GM19328 (cell line): ENCODE data around the gene NPAS2.

Source experiments
- ATAC-seq: cut with Tn5 transposase; IDR thresholded peaks from one replicate; pipeline ENCODE4 v1.9.1; 2021; ENCODE audit warnings: mild to moderate bottlenecking, moderate library complexity; ENCODE audit not compliant: unreplicated experiment

Gene NPAS2

DNA sequence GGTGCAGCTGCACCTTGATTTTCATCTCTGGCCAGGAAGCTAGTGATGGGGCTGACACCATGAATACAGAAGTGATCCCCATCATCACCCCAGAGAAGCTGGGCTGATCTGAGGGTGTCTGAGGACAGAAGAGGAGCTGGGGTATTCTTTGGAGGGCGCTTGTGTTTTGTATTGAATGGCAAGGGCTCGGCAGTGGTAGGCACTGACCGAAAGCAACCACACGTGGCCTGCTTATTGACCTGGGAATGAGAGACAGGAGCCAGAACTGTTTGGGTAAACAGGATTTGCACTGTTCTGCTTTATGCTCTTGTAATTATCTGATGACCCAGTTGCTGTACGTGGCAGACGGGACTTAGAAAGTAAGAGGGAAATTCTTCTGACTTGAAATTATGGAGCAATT, 119.5 kb downstream of the NPAS2 start:
- ATAC-seq, result no peak

DNA sequence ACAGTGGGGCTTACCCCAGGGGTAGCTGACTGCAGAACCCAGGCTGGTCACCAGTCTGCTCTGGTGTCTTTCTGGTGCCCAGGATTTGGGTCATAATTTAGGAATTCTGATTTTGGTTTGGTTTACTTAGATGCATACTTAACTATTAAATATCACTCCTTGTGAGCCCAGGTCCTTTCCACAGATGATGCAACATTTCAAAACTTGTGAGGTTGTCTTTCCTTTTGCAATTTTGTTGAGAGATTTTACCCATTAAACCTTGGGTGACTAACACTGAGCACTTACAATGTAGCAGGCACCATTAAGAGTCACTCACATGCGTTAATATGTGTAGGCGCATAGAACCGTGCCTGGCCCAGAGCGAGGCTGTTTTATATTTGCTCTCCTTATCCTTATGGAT, 120.3 kb downstream of the NPAS2 start:
- no peak for ATAC-seq

DNA sequence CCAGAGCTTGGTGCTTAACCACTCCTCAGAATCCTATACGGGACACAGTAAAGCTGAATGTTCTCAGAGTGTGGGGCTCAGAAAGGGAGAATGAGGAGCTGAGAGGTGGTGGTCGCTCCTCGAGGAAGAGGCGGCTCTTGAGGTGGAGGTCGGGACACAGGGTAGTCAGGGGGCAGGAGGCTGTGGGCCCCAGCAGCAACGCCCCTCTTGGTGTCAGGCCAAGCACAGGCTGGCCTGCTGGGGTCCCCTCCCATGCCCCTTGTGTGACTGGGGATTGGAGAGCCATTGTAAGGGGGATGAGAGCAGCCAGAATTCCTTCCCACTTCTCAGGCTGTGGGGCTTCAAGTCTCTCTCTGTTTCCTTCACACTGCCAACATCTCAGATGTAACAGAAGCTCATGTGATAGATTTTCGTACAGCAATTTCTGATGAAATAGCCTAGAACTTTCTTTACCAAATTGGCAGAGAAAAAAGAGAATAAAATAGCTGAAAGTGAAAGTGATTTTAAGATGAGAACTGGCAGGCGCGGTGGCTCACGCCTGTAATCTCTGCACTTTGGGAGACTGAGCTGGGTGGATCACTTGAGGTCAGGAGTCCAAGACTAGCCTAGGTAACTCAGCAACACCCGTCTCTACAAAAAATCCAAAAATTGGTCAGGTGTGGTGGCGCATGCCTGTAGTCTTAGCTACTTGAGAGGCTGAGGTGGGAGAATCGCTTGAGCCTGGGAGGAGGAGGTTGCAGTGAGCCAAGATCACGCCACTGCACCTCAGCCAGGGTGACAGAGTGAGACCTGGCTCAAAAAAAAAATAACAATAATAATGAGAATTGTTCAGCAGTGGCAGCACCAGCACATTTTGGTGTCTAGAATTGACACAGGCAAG, 121.1 kb downstream of the NPAS2 start:
- ATAC-seq, result no peak

DNA sequence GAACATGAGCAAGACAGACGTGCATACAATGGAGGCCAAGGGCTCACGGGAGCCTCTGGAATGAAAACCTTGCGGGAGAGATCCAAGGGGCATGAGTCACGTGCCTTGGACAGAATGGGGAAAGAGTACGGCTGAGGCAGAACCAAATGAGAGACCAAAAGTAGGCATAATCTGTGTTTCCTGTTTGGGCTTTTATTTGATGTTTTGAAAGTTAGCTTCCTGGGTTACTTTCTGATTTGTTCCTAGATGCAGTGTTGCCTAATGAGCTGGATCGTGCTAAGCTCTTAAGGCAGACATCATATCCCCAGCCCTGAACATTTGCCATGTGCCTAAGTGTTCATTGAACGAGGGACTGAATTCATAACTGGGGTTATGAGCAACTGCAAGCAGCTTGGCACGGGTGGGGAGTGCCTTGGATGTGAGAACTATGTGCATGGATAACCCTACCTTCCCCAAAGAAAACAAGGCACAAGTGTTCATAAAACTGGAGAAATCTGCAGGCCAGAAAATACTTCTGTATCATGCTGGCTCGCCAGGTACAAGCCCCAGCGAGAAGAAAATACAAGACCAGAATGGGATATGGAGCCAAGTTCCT, 121.8 kb downstream of the NPAS2 start:
- ATAC-seq, result no peak

- no peak for ATAC-seq
Observed at GRCh38 chr2:100944617-100945432, 124.9 kb downstream of the NPAS2 start.

- no peak for ATAC-seq
Observed at GRCh38 chr2:100945433-100945740, 125.4 kb downstream of the NPAS2 start.

- ATAC-seq, result no peak
Observed at GRCh38 chr2:100945930-100946607, 126.1 kb downstream of the NPAS2 start.

- ATAC-seq, result no peak
Observed at GRCh38 chr2:100948942-100949811, 129.2 kb downstream of the NPAS2 start.

GRCh38 chr2:100952512-100952911, 132.6 kb downstream of the NPAS2 start:
- no peak for ATAC-seq

DNA sequence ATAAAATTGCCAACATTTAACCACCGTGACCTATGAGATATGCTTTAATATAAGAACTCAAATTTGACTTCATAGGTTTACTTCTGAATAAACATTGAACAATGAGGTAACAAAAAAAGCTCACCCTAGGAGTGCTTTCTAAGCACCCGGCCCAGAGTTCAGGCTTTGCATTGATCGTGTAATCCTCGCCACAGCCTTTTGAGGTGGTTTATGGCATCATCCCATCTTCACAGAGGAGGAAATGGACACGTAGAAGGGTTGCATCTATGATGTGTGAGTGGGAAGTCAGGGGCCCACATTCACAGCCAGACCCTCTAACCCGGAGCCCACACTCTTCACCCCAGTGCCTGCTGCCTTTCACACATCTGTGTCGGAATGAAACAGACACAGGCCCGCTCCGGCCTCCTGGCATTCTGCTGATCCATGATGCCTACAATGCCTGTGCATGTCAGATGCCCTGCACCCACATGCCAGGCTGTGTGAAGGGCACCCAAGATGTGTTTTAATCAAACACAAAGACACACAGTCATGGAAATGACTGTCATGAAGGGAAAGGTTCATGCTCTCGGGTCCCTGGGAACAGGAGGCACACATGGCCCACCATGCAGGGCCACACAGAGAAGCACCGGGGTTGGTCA, 133.6 kb downstream of the NPAS2 start:
- no peak for ATAC-seq

GRCh38 chr2:100954044-100954420, 134.1 kb downstream of the NPAS2 start:
- no peak for ATAC-seq

DNA sequence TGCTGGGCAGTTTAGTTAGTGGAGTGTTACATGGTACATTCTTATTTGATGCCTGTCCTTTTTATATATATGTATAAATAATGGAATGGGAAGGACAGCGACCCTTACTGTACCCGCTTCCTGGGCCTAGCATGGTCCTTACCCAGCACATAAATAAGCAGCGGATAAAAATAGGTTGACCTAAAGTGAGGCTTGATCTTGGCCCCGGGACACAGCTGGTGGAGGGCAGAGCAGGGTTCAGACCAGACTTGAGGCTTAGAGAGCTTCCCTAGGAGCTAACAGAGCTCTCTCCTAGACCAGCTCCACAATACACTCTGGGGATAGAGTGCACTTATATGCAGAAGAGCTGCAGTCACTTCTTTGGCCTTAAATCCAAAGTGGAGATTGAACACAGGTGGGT, 135.3 kb downstream of the NPAS2 start:
- ATAC-seq, result no peak

GRCh38 chr2:100956081-100956480, 136.1 kb downstream of the NPAS2 start:
- no peak for ATAC-seq

- ATAC-seq, result no peak
Observed at GRCh38 chr2:100957996-100958653, 138.2 kb downstream of the NPAS2 start.

DNA sequence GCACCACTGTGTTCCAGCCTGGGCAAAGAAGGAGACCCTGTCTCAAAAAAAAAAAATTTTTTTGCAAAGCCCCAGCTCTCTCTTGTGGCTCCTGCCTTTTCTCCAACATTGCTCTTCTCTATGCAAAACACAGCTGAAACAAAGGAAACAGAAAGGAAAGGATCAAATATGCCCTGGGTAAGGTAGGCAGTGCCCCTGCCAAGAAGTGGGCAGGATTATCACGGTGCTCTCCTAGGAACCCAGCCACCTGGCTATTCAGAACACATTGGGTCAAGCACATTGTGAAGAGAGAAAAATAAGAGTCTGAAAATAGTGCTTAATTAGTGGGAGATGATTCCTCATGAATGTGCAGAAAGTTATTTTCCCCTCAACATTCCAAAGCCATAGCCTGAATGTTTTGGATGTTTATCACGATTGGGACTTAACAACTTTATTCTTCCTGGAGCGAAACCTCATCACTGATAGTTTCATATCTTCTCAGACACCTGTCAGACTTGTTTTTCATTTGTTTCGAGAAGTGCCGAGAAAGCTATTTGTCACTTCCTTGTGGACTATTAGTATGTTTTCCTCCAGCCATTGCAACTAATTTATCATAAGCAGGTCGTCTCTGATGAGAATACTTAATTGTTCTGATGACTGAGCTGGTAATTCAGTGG, 139.4 kb downstream of the NPAS2 start:
- ATAC-seq, result no peak

GRCh38 chr2:100960688-100961087, 140.7 kb downstream of the NPAS2 start:
- ATAC-seq, result no peak

DNA sequence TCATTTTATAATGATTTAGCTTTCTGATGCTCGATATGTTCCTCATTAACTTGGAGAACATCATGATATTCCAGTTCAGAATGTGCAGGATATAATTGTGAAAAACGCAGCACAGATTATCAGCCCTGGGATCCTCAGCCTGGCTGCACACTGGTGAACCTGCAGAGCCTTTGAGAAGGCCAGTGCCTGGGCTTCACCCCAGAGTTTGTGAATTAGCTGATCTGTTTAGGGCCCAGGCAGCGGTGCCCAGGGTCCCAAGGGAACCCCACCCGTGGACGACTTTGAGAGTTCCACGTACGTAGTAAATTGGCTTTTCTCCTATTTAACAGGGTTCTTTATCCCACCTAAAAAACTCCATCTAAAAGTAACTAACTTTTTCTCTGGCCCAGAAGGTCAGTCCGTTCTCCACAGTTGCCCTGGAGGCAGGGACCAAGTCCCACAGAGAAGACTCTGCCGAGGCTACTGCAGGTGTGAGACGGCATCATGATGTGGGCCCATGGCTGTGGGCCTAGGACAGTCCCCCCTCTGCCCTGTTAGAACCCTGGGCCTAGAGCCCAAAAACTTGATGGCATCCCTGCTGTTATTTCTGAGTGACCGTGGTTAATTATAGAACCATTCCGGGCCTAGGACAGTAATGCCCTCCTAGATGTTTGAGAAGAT, 142.6 kb downstream of the NPAS2 start:
- no peak for ATAC-seq

DNA sequence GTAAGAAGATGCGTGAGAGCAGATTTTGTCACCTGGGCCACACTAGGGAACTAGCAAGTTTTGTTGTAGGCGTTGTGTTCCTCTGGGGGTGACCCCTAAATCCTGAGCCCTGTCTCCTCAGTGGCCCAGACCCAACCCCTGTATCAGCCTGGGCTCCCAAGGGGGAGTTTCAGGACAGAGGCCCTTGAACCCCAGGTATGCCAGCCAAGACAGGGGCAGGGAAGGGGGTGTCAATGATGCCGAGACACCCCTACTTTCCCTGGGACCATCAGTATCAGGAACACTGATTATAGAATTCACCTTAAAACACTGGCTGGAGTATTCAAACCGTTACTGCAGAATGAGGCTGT, 143.1 kb downstream of the NPAS2 start:
- ATAC-seq, result no peak
